HAP-1 (cell line): ENCODE measurements around the gene MYCBP.

Experiments used
- DNase-seq, 2 experiments: peaks; one replicate each; pipeline ENCODE4 v3.0.0-alpha.2; 2016 to 2020; ENCODE audit warnings: low spot score in 2 of 2
- H3K27me3 ChIP-seq: fragments of 250-450 bp; sonication (Bioruptor Pico); 2 replicates; pipeline ENCODE4 v1.5.1; 2020; ENCODE audit warnings: low read depth, mild to moderate bottlenecking, moderate library complexity
- H3K36me3 ChIP-seq: fragments of 250-450 bp; sonication (Bioruptor Pico); replicated peaks from 2 replicates; pipeline ENCODE4 v1.5.1; 2020; ENCODE audit warnings: mild to moderate bottlenecking
- H3K4me1 ChIP-seq: fragments of 250-450 bp; sonication (Bioruptor Pico); 2 replicates; pipeline ENCODE4 v1.5.1; 2020; ENCODE audit warnings: mild to moderate bottlenecking
- H3K4me3 ChIP-seq: fragments of 250-450 bp; sonication (Bioruptor Pico); 2 replicates; pipeline ENCODE4 v1.5.1; 2020; ENCODE audit warnings: mild to moderate bottlenecking, moderate library complexity
- H3K9me3 ChIP-seq: fragments of 250-450 bp; sonication (Bioruptor Pico); 2 replicates; pipeline ENCODE4 v1.5.1; 2020; ENCODE audit warnings: mild to moderate bottlenecking, moderate library complexity
- in situ Hi-C: fragments of 300-500 bp; cut with MboI; formaldehyde crosslinking; loops from 3 replicates; pipeline ENCODE4 v1.14.3; 2020; ENCODE audit warnings: low sequenced_read_pairs, inconsistent platforms, mixed read lengths

Gene MYCBP

DNA sequence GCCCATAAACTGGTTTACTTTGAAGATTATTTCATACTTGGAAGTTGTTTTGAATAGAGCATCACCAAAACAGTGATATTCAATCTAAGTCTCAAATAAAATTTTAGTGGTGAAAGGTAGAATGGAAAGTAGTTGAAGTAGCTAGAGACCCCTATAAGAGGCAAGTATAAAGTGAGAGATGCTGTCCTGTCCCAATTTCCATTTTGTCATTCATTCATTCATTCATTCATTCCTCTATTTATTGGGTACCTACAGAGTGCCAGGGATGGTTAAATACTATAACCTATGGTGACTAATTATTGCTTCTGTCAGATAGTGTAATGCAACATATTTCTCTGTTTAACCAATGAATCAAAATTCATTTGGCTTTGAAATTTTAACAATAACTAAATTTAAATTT is 46.3 kb downstream of the MYCBP start:
- no peak for DNase-seq
- Histone ChIP-seq H3K36me3 (no peaks in the 10 kb centered on the region), H3K9me3 (no peaks in the 10 kb centered on the region), H3K4me1 (no peaks in the 10 kb centered on the region), H3K4me3 (no peak overlapping the region), H3K27me3 (peaks cover 17% of the 10 kb centered on the region)
- in situ Hi-C loops, result no loop called here

DNA sequence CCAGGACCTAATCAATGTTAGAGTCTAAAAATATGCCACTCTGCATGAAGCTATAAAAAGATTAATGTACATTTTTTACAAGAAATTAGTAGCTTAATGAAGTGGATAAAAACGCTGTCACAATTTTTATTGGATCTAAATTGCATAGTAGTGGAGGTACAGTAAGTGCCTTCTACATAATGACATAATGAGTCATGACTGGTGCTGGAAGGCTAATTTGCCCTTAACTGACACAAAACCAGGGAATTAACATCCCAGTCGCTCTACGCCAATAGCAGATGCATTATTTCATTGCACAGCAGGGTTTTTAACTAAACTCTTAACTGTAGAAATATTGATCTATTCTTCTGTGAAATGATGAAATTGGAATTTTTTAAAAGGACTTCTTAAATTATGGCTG is 46.9 kb downstream of the MYCBP start:
- DNase-seq, result no peak
- Histone ChIP-seq H3K9me3 (no peaks in the 10 kb centered on the region), H3K27me3 (peaks cover 17% of the 10 kb centered on the region), H3K36me3 (no peaks in the 10 kb centered on the region), H3K4me1 (no peaks in the 10 kb centered on the region), H3K4me3 (no peak overlapping the region)
- in situ Hi-C loops, result no loop called here

DNA sequence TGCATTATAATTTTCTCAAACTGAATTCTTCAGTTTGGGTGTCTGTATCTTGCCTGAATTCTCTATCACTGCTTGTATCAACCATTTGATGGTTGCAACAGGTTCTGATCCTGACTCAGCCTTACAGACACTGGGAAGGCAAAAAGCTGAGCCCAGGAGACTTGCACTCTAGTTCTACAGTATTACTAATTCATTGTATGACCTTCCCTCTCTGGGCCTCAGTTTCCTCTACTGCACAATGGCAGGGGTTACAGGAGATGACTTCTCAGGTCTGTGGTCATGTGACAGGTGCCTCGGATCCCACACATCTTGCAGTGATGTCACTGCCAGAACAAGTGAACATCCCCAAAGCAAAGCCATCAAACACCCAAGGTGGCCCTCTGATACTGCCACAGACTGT is 52.3 kb downstream of the MYCBP start:
- H3K9me3 ChIP-seq, result no peaks in the 10 kb centered on the region
- peaks cover 17% of the 10 kb centered on the region for H3K27me3 ChIP-seq
- H3K4me1 ChIP-seq, result no peaks in the 10 kb centered on the region; the same call in 1 of the 2 replicates
- H3K4me3 ChIP-seq, result no peak overlapping the region
- DNase-seq, result no peak
- in situ Hi-C loops, result no loop called here
- H3K36me3 ChIP-seq, result no peaks in the 10 kb centered on the region

DNA sequence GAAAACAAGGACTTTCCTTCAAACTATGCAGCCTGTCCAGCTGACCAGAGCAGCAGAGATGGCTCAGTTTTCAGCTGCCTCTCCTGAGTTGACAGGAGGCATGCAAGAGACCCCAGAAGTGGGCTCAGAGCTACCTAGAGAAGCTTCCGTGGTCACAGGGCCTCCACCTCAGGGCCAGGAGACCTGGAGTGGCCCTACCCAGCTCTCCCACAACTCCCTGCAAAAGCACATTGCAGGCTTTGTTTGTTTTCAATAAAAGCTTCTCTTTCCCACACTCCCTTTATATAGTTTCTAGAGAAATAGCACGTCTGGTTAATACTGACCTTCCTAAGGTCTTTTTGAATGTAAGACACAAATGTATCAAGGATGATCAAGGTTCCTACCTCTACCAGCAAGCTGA is 53.6 kb downstream of the MYCBP start:
- DNase-seq, result no peak
- in situ Hi-C loops, result loop anchor here (10.0 kb wide), 2 partner anchors 205 to 785 kb away; no protein-coding TSS in a partner anchor
- no peaks in the 10 kb centered on the region; the same call in 1 of the 2 replicates for H3K4me1 ChIP-seq
- no peak overlapping the region for H3K4me3 ChIP-seq
- H3K27me3 ChIP-seq, result peaks cover 26% of the 10 kb centered on the region
- H3K9me3 ChIP-seq, result no peaks in the 10 kb centered on the region
- no peaks in the 10 kb centered on the region for H3K36me3 ChIP-seq

DNA sequence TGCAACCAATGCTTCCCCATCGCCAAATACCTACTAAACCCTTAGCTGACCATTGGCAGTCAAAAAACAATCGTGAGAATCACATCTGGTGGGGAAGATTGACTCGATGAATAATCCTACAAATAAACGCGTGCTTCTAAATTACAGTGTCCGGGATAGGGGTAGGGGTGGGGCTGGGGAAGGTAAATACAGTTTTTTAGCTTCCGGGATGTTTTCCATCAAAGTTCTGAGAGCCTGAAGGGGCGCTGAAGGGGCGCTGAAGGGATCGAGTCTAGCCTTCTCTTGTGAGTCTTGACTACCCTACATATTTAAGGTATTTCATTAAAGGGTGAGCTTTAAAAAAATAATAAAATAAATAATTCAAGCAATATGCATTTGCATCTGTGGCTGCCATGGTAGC is 54.1 kb downstream of the MYCBP start:
- Histone ChIP-seq H3K27me3 (peaks cover 31% of the 10 kb centered on the region), H3K4me3 (no peak overlapping the region), H3K36me3 (no peaks in the 10 kb centered on the region), H3K4me1 (no peaks in the 10 kb centered on the region; the same call in 1 of the 2 replicates), H3K9me3 (no peaks in the 10 kb centered on the region)
- no peak for DNase-seq
- in situ Hi-C loops, result loop anchor here (10.0 kb wide), 2 partner anchors 204 to 784 kb away; no protein-coding TSS in a partner anchor

DNA sequence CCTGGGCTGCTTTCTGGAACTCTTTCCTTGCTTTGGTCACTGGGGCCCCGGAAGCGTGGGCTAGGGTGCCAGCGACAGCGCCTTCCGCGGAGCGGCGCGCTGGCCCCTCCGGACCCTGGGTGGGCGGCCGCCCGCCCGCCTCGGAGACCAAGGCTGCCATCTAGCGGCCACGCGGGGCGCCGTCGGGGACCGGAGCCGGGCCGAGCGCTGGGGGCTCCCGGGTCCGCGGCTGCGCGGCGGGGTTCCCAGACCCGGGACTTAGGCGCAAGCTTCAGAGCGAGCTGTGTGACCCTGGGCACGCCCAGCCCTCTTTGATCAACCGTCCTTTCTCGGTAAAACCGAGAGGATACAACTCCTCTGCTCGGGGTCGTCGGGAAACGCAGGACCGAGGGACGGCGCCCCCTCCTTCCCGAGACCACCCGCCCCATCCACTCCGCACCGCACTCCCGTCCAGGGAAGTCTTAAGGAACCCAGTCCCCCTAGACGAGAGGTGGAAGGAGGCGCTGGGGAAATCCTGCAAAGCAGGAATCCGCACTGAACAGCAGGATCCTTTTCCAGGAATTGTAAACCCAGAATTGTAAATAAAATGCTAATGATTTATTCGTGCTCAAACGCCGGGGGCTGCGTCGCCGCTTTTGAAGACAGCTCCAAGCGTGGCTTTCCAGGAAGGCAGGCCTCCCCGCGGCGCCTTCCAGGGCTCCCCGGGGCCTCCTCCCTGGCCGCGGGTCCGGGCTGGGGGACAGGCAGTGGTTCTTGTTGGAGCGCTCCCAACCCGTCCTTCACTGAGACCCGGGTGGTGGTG is 54.8 kb downstream of the MYCBP start:
- no peaks in the 10 kb centered on the region for H3K9me3 ChIP-seq
- H3K4me3 ChIP-seq, result peak overlapping the region; percentile 33
- DNase-seq, result peak; percentile 35 to 82
- H3K36me3 ChIP-seq, result no peaks in the 10 kb centered on the region
- peaks cover 34% of the 10 kb centered on the region for H3K27me3 ChIP-seq
- in situ Hi-C loops, result loop anchor here (10.0 kb wide), 2 partner anchors 204 to 784 kb away; no protein-coding TSS in a partner anchor
- no peaks in the 10 kb centered on the region; the same call in 1 of the 2 replicates for H3K4me1 ChIP-seq

DNA sequence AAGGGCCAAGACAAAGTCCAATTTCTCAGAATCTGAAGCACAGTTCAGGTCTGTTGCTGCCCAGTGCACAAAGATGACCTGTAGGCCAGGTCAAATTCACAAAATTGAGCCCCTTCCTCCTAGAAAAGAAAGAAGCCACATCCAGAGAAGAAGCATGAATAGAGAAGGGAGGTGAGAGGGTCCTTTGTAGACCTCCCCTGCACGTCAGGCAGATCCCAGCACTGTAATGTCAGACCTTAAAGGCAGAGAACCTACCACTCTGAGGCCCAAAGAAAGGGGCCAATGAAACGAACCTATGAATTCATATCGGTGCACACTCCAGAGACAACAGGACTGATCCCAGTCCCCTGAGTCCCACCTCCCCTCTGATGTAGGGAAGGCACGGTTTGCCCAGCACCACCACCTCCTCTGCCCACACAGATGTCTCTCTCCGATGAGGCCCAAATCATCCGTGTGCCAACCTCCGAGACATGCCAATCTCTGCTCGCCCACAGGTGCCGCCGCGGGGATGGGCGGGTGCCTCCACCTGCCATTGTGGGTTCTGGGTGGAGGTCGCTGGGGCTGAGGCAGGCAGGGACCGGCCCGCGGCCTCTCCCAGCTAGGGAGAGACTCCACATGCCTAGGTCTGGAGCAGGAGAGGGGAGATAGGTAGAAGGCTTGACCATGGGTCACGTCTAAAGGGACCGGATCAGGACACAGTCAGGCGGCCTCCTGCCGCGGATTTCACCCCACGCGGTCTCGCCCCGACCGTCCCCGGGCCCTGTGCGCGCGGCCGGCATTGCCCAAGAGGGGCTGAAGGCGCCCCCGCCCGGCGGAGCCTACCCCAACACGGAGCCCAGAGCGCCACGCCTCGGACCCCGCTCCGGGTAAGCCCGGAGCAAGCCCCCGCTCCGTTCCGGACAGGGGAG is 55.6 kb downstream of the MYCBP start:
- H3K9me3 ChIP-seq, result no peaks in the 10 kb centered on the region
- no peaks in the 10 kb centered on the region; the same call in 1 of the 2 replicates for H3K4me1 ChIP-seq
- peak overlapping the region; percentile 33; the same call in 1 of the 2 replicates for H3K4me3 ChIP-seq
- in situ Hi-C loops, result loop anchor here (10.0 kb wide), 2 partner anchors 203 to 783 kb away; no protein-coding TSS in a partner anchor
- peaks cover 35% of the 10 kb centered on the region for H3K27me3 ChIP-seq
- H3K36me3 ChIP-seq, result no peaks in the 10 kb centered on the region
- DNase-seq, result no peak

DNA sequence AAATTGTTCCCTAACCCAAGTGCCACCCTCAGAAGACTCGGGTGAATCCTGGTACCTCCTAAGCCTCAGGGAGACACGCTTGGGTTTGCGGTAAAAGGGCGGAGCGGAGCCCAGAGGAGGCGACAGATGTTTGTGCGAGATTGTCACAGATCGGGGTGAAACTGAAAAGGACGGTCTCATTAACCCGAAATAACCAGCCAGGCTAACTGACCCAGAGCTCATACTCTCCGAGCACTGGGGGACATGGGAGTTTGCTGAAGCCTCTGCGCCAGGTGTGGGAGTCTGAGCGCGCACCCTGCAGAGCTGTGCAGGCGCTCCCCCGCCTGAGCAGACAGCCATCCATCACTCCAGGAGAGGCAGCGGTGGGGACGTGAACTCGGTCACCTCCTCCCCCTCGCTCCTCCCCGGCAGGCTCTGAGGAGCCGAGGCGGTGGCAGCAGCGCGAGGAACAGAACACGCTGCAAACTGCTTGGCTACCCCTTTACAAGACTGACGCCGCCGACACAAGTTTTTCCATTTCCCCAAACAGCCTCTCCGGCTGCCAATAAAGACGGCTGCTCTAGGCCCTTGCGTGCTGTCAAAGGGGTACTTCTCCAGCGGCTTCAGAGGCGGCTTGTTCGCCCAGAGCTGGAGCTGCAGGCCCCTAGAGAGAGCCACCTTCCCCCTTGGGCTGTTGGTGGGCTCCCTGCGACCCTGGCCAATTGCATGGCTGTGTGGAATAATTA is 57.1 kb downstream of the MYCBP start:
- Histone ChIP-seq H3K4me1 (no peaks in the 10 kb centered on the region; the same call in 1 of the 2 replicates), H3K9me3 (no peaks in the 10 kb centered on the region), H3K36me3 (no peaks in the 10 kb centered on the region), H3K27me3 (peaks cover 48% of the 10 kb centered on the region), H3K4me3 (no peak overlapping the region)
- in situ Hi-C loops, result loop anchor here (10.0 kb wide), 2 partner anchors 201 to 781 kb away; no protein-coding TSS in a partner anchor
- DNase-seq, result no peak

DNA sequence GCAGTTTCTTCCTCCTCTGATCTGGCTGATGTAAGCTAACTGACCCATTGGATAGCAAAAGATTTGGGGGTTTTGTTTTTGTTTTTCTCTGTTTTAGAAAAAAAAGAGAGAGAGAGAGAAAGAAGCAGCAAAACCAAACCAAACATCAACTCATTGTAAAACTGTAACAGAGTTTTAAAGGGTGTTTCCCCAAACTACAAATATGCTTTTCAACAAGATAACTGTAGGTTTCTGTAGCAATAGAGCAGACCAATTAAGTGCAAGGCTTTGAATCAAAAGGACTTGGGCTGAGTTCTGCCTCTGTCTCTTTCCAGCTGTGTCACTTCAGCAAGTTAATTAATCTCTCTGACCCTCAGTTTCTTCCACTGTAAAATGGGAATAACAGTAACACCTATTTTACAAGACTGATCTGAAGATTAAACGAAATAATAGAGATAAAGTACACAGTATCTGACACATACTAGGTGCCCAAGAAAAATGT is 58.1 kb downstream of the MYCBP start:
- Histone ChIP-seq H3K4me1 (no peaks in the 10 kb centered on the region; the same call in 1 of the 2 replicates), H3K27me3 (peaks cover 58% of the 10 kb centered on the region), H3K36me3 (no peaks in the 10 kb centered on the region), H3K9me3 (no peaks in the 10 kb centered on the region), H3K4me3 (no peak overlapping the region)
- DNase-seq, result no peak
- in situ Hi-C loops, result loop anchor here (10.0 kb wide), 2 partner anchors 200 to 780 kb away; no protein-coding TSS in a partner anchor

DNA sequence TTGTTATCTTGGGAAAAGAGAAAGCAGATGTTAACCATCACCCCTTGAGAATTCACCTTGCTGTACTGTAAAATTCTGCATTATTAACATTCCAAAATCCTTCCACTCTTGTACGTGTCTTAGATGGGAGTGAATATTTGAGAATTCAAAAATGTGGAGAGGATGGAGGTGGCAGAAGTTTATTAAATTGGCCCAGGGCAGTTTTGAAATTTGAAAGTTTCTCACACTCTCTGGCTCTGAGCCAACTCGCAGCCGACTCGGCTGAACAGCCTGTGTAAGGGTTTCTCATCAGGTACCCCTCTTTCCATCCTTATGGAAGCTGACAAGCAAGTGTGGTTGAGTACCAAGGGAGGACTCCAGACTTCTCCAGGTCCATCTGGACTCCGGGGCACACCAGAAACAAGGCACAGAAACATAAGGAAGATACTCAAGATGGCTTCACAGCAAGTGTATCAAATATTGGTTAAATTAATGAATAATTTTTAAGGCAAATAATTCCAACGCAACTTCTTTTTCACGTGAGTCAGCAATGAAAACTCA is 58.6 kb downstream of the MYCBP start:
- in situ Hi-C loops, result loop anchor here (10.0 kb wide), 2 partner anchors 200 to 780 kb away; no protein-coding TSS in a partner anchor
- no peak overlapping the region for H3K4me3 ChIP-seq
- no peak for DNase-seq
- H3K36me3 ChIP-seq, result no peaks in the 10 kb centered on the region
- peaks cover 62% of the 10 kb centered on the region for H3K27me3 ChIP-seq
- no peaks in the 10 kb centered on the region; the same call in 1 of the 2 replicates for H3K4me1 ChIP-seq
- H3K9me3 ChIP-seq, result no peaks in the 10 kb centered on the region

DNA sequence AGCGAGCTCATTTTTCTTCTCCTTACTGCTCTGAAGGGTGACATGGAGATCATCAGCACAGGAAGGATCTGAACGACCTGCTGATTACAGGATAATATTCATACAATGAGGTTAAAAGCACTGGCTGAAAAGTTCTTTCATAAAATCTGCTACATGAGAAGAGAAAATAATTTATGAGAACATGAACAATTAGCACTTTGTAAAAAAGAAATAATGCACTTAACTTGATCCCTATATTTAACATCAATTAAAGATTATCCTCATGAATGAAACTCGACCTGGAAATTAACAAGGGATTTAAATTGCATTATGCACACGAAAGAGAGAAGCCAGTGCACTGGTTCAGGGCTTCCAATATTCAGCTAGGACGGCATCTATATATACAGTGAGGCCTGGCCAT is 60.2 kb downstream of the MYCBP start:
- no peak overlapping the region for H3K4me3 ChIP-seq
- H3K27me3 ChIP-seq, result peaks cover 72% of the 10 kb centered on the region
- H3K9me3 ChIP-seq, result no peaks in the 10 kb centered on the region
- in situ Hi-C loops, result loop anchor here (10.0 kb wide), 2 partner anchors 198 to 778 kb away; no protein-coding TSS in a partner anchor
- no peaks in the 10 kb centered on the region for H3K36me3 ChIP-seq
- no peaks in the 10 kb centered on the region; the same call in 1 of the 2 replicates for H3K4me1 ChIP-seq
- peak in 1 of 2 experiments; percentile 59 for DNase-seq
